ENCODE data around the gene CHST11.

DNA sequence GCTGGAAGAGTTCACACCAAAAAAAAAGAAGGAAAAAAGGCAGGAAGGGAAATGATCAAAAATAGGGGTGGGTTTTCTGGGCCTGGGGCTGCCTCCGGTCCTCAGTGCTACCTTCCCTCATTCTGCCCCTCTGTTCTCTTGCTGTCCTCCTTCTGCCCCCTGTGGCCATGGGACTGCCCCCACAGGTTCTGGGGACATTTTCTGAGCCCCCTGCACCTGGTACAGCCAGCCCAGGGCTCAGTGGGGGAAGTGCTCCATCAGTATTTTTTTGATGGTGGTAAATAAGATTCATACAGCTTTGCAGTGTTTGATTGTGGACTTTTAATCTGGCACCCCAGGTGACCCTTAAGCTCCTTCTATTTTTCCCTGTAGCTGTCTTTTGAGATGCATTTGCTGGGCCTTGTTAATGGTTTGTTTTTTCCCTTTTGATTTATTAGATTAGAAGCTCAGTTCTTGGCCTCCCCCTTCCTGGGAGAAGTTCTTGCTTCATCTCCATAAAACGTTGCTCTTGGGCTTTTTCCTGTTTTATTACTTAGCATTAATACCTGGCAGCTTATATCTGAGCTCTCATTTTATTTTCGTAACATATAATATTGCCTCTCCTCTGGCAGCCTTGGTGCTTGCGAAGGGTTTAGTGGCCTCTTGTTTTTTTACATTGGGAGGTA lies 43.1 kb downstream of the CHST11 start:
- TF ChIP-seq SMC3 (IDR thresholded peaks at IDR 0.05; ENCODE audit: borderline replicate concordance, low read length) (no peak), KLF5 (IDR thresholded peaks at IDR 0.05; ENCODE audit: partially characterized antibody) (no peak), ESRRA (IDR thresholded peaks at IDR 0.05; ENCODE audit: low read length) (no peak), RAD21 (IDR thresholded peaks at IDR 0.05; ENCODE audit: insufficient read depth, low read depth, low read length) (no peak), JUND (IDR thresholded peaks at IDR 0.05; ENCODE audit: low read depth, low read length) (no peak), HDAC6 (IDR thresholded peaks at IDR 0.05; ENCODE audit: unreplicated experiment) (no peak)
